PC-9 (cell line): ENCODE results near the gene ADAP1. TPM values are rescaled to one million over a fixed set of nuclear protein-coding genes. Genes with fewer than 3 reads are reported as not detected.

ENCODE experiments used
- BruUV-seq: library from RNA; stranded (reverse); fragments of 400-500 nt; replicated peaks from 2 replicates; lab custom pipeline; 2021; lab: Mats Ljungman, UMichigan
- CTCF ChIA-PET: fragments of 300-600 bp; sonication (Branson Sonifier 250); formaldehyde crosslinking; loops from one replicate; lab custom pipeline; 2022; ENCODE audit warnings: antibody characterized with exemption; lab: Charles Lee
- POLR2A ChIA-PET: fragments of 300-600 bp; sonication (Branson Sonifier 250); formaldehyde crosslinking; loops from one replicate; lab custom pipeline; 2022; ENCODE audit warnings: antibody characterized with exemption; ENCODE audit not compliant: unreplicated experiment; lab: Charles Lee
- DNase-seq, 2 experiments: peaks; one replicate each; pipeline versions ENCODE4 v3.0.0 to v3.0.0-alpha.2; 2015 to 2022; ENCODE audit warnings: mixed read lengths in 1 of 2
- H2AFZ ChIP-seq: fragments of 200-600 bp; sonication (generic); 2 replicates; pipeline ENCODE4 v1.8.1; 2017; ENCODE audit warnings: antibody characterized with exemption
- H3F3A ChIP-seq: fragments of 200-600 bp; sonication (generic); 2 replicates; pipeline ENCODE4 v1.8.1; 2017; ENCODE audit warnings: antibody characterized with exemption, mild to moderate bottlenecking, low read depth; ENCODE audit not compliant: insufficient read depth
- H3K27ac ChIP-seq: fragments of 200-600 bp; sonication (generic); 2 replicates; pipeline ENCODE4 v1.6.1; 2016; ENCODE audit warnings: mixed run types
- H3K27me3 ChIP-seq: fragments of 200-600 bp; sonication (generic); 2 replicates; pipeline ENCODE4 v1.6.1; 2016; ENCODE audit warnings: low read depth, mixed run types; ENCODE audit not compliant: insufficient read depth
- H3K36me3 ChIP-seq: fragments of 200-600 bp; sonication (generic); 2 replicates; pipeline ENCODE4 v1.6.1; 2016; ENCODE audit warnings: low read depth, mixed run types
- H3K4me1 ChIP-seq: fragments of 200-600 bp; sonication (generic); replicated peaks from 2 replicates; pipeline ENCODE4 v1.6.1; 2016; ENCODE audit warnings: mixed run types; ENCODE audit not compliant: insufficient read depth
- H3K4me2 ChIP-seq: fragments of 200-600 bp; sonication (generic); 2 replicates; pipeline ENCODE4 v1.6.1; 2017; ENCODE audit warnings: mixed run types
- H3K4me3 ChIP-seq: fragments of 200-600 bp; sonication (generic); 2 replicates; pipeline ENCODE4 v1.6.1; 2016; ENCODE audit warnings: mixed run types
- H3K79me2 ChIP-seq: fragments of 200-600 bp; sonication (generic); 2 replicates; pipeline ENCODE4 v1.6.1; 2017; ENCODE audit warnings: low read depth, mixed run types
- H3K9me2 ChIP-seq: fragments of 200-600 bp; sonication (generic); 2 replicates; pipeline ENCODE4 v1.8.1; 2017; ENCODE audit warnings: mild to moderate bottlenecking; ENCODE audit not compliant: insufficient read depth
- H3K9me3 ChIP-seq: fragments of 200-600 bp; sonication (generic); 2 replicates; pipeline ENCODE4 v1.8.1; 2016; ENCODE audit warnings: low read depth; ENCODE audit not compliant: insufficient read depth
- H4K20me1 ChIP-seq: fragments of 200-600 bp; sonication (generic); 2 replicates; pipeline ENCODE4 v1.8.1; 2017; ENCODE audit not compliant: insufficient read depth
- EZH2 ChIP-seq: fragments of 200-600 bp; sonication (generic); IDR thresholded peaks from 2 replicates; pipeline ENCODE4 v1.8.0; 2017; ENCODE audit warnings: antibody characterized with exemption, low read depth
- intact Hi-C: fragments of 100-400 bp; cut with micrococcal nuclease; formaldehyde crosslinking; loops from one replicate; pipeline ENCODE4 v1.10.0; 2022; ENCODE audit not compliant: unreplicated experiment
- total RNA-seq: library from RNA; stranded (reverse); gene quantifications from 2 replicates; pipeline ENCODE4 v1.2.3, GENCODE V29; 2021
- TF ChIP-seq, protein P1 (sequence below): fragments of 200-600 bp; sonication (generic); conservative IDR thresholded peaks from 2 replicates; pipeline ENCODE4 v1.6.1; 2017; ENCODE audit warnings: mixed run types, antibody characterized with exemption, mild to moderate bottlenecking, moderate library complexity

The ADAP1 gene
- total RNA-seq, 1 experiment from 2014 or later: 73.9 TPM

DNA sequence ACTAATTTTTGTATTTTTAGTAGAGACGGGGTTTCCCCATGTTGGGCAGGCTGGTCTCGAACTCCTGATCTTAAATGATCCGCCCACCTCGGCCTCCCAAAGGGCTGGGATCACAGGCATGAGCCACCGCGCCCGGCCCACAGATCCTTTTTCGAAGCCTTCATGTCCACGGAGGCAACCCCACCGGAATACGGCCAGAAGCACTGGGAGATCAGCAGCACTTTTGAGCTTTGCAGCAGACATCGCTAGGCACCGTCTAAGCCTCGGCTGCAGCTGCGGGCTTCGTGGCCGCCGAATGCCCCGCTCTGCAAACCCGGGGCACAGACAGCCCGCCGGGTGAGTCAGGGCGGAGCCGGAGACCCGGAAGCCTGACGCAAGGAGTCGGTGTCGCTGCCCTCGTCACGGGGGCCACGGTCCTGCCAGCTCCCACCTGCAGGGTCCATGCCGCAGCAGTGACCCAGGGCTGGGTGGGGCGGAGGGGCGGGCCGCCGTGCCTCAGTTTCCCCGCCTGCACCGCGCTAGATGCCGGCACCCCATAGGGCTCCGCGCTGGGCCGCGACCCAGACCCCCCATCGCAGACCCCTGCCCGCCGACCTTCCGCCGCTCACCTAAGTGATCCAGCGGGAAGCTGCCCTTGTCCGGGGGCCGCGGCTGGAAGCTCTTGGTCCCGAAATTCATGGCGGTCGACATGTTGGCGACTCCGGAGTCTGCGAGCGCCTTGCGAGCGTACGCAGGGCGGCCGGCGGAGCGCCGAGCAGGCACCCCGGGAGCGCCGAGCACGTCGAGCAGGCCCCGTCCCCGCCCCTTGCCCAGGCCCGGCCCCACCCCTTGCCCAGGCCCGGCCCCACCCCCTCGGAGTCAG lies 20.6 kb upstream of the ADAP1 start, which contains the start of gene COX19:
Gene COX19 (minus strand): TSS at position 730 of the 862 bp plus-strand sequence. CDS start 40 bp downstream, at position 690.
- TF ChIP-seq, protein P1, sequence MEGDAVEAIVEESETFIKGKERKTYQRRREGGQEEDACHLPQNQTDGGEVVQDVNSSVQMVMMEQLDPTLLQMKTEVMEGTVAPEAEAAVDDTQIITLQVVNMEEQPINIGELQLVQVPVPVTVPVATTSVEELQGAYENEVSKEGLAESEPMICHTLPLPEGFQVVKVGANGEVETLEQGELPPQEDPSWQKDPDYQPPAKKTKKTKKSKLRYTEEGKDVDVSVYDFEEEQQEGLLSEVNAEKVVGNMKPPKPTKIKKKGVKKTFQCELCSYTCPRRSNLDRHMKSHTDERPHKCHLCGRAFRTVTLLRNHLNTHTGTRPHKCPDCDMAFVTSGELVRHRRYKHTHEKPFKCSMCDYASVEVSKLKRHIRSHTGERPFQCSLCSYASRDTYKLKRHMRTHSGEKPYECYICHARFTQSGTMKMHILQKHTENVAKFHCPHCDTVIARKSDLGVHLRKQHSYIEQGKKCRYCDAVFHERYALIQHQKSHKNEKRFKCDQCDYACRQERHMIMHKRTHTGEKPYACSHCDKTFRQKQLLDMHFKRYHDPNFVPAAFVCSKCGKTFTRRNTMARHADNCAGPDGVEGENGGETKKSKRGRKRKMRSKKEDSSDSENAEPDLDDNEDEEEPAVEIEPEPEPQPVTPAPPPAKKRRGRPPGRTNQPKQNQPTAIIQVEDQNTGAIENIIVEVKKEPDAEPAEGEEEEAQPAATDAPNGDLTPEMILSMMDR: no peak
- no peak for TF ChIP-seq EZH2
- Histone ChIP-seq H3K4me2 (peak within 1 kb of the TSS; percentile 95), H3K4me1 (peaks cover 18% of the 10 kb centered on the region; the same call in 1 of the 2 replicates), H4K20me1 (peaks cover 48% of the 10 kb centered on the region), H3K27ac (peak within 1 kb of the TSS; percentile 79), H3K9me3 (no peaks in the 10 kb centered on the region), H3K9me2 (no peaks in the 10 kb centered on the region), H3K79me2 (peaks cover 51% of the 10 kb centered on the region), H2AFZ (peak within 1 kb of the TSS; percentile 84), H3F3A (peaks cover 15% of the 10 kb centered on the region; the same call in 1 of the 2 replicates), H3K36me3 (peaks cover 21% of the 10 kb centered on the region), H3K27me3 (no peaks in the 10 kb centered on the region), H3K4me3 (peak within 1 kb of the TSS; percentile 84)
- POLR2A ChIA-PET: interaction anchor here (0.5 to 1.2 kb wide), 9 partner anchors 26 to 881 kb away, joined by 3 to 16 read pairs (median 4); partner anchors contain the start of genes PRKAR1B and SUN1
- CTCF ChIA-PET: interaction anchor here (0.6 to 1.0 kb wide), 3 partner anchors 25 to 425 kb away, joined by 3 to 5 read pairs (median 3); no protein-coding TSS in a partner anchor
- no TSS peak for BruUV-seq
- DNase-seq: peak; percentile 70 to 93
- intact Hi-C loops: loop anchor here (1.0 kb wide), 1 partner anchor 61 kb away; no protein-coding TSS in a partner anchor

DNA sequence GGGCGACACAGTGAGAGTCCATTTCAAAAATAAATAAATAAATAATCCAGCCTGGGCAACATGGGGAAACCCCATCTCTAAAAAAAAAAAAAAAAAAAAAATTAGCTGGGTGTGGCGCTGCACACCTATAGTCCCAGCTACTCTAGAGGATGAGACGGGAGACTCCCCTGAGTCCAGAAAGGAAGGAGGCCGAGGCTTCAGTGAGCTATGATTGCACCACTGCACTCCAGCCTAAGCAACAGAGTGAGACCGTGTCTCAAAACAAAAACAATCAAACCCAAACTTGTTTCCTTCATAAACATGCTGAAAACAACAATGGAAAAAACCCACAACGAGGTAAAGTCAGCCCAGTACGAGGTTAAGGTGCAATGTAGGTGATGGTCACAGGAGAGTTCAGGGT lies 19.7 kb upstream of the ADAP1 start:
- Histone ChIP-seq H3K4me3 (peak overlapping the region; percentile 84), H3K79me2 (peaks cover 55% of the 10 kb centered on the region), H3K9me2 (no peaks in the 10 kb centered on the region), H3K36me3 (peaks cover 21% of the 10 kb centered on the region), H3K9me3 (no peaks in the 10 kb centered on the region), H3K27me3 (no peaks in the 10 kb centered on the region), H2AFZ (no peak overlapping the region), H3K4me2 (peak overlapping the region; percentile 95), H3F3A (peaks cover 15% of the 10 kb centered on the region; the same call in 1 of the 2 replicates), H3K27ac (peak overlapping the region; percentile 79; the same call in 1 of the 2 replicates), H3K4me1 (peaks cover 18% of the 10 kb centered on the region; the same call in 1 of the 2 replicates), H4K20me1 (peaks cover 57% of the 10 kb centered on the region)
- TF ChIP-seq, protein P1: no peak
- TF ChIP-seq EZH2: no peak
- POLR2A ChIA-PET: interaction anchor here (0.5 to 1.2 kb wide), 4 partner anchors 25 to 161 kb away, joined by 3 to 16 read pairs (median 10); no protein-coding TSS in a partner anchor
- BruUV-seq: no TSS peak
- intact Hi-C loops: no loop called here
- CTCF ChIA-PET: interaction anchor here (0.6 to 0.7 kb wide), 3 partner anchors 92 to 652 kb away, joined by 3 to 8 read pairs (median 4); no protein-coding TSS in a partner anchor
- peak in 1 of 2 experiments; percentile 44 for DNase-seq

DNA sequence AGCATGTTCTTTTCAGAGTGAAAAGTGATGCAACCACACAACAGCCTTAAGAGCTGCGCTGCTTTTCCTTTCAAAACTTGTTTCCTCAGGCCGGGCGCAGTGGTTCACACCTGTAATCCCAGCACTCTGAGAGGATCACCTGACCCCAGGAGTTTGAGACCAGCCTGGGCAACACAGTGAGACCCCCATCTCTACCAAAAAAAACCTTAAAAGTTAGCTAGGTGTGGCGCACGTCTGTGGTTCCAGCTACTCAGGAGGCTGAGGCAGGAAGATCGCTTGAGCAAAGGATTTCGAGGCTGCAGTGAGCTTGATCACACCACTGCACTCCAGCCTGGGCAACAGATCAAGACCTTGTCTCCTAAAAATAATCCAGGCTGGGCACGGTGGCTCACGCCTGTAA lies 18.8 kb upstream of the ADAP1 start:
- intact Hi-C loops: no loop called here
- POLR2A ChIA-PET: interaction anchor here (0.5 kb wide), 1 partner anchor 436 kb away, joined by 7 read pairs; no protein-coding TSS in a partner anchor
- Histone ChIP-seq H3K4me2 (peak overlapping the region; percentile 95), H3F3A (peaks cover 19% of the 10 kb centered on the region; the same call in 1 of the 2 replicates), H3K36me3 (peaks cover 28% of the 10 kb centered on the region), H3K9me2 (no peaks in the 10 kb centered on the region), H3K27me3 (no peaks in the 10 kb centered on the region), H4K20me1 (peaks cover 66% of the 10 kb centered on the region), H3K79me2 (peaks cover 59% of the 10 kb centered on the region), H2AFZ (no peak overlapping the region), H3K27ac (no peak overlapping the region), H3K4me1 (peaks cover 18% of the 10 kb centered on the region; the same call in 1 of the 2 replicates), H3K4me3 (no peak overlapping the region), H3K9me3 (no peaks in the 10 kb centered on the region)
- CTCF ChIA-PET: interaction anchor here (0.7 kb wide), 1 partner anchor 93 kb away, joined by 4 read pairs; no protein-coding TSS in a partner anchor
- no peak for TF ChIP-seq EZH2
- TF ChIP-seq, protein P1: no peak
- no TSS peak for BruUV-seq
- DNase-seq: no peak
